HG03558 (cell line): ENCODE measurements around the gene USP5.
"Not testable (repeated sequence)": the region's sequence is repeated elsewhere in the genome, so short reads cannot be mapped to it uniquely, and the experiment has no call there.

ENCODE experiments used
- ATAC-seq: cut with Tn5 transposase; IDR thresholded peaks from one replicate; pipeline ENCODE4 v1.9.1; 2021; ENCODE audit warnings: moderate number of reproducible peaks; ENCODE audit not compliant: unreplicated experiment; ENCODE audit errors: extremely low read depth

The USP5 gene

DNA sequence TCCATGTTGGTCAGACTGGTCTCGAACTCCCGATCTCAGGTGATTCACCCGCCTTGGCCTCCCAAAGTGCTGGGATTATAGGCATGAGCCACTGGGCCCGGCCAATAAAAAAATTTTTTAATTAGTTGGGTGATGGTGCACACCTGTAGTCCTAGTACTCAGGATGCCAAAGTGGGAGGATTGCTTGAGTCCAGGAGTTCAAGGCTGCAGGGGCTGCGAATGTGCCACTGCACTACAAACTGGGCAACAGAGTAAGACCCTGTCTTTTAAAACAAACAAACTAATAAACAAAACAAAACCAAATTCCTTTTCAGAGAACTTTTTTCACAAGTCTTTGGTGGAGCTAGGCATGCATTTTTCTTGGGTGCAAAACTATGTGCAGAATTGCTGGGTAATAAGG, 31.3 kb downstream of the USP5 start:
- ATAC-seq, result no peak

DNA sequence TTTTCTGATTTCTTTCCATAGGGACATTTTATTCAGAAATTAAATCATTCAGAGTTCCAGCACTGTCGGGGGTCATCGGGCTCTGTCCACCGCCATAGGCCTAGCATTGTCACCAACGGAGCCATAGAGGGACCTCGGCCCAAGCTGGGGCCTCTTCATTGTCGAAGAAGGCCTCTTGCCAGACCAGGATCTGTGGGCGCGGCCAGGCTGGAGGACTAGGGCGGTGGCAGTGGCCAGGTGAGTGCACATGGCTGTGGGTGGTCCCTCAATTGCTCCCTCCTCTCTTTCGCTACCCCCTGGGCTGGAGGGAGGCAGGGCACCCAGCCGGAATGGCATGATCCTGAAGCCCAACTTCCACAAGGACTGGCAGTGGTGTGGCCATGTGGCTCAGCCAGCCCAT, 31.7 kb downstream of the USP5 start:
- ATAC-seq, result no peak

DNA sequence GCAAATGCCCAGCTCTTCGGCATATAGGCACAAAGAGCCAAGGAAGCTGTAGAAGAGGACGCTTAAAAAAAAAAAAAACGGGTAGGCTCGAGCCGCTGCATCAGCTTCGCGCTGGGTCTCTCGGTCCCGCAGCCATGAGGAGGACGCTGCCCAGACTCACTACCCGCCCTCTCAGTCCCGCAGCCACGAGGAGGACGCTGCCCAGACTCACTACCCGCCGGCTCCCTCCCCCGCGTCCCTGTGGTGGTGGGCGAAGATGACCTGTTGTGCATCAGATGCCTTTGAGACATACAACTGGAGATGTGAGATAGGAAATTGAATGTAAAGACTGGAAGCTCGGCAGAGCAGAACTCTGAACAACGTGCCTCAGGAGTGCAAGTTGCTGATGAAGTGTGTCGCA, 32.6 kb downstream of the USP5 start:
- no peak for ATAC-seq

DNA sequence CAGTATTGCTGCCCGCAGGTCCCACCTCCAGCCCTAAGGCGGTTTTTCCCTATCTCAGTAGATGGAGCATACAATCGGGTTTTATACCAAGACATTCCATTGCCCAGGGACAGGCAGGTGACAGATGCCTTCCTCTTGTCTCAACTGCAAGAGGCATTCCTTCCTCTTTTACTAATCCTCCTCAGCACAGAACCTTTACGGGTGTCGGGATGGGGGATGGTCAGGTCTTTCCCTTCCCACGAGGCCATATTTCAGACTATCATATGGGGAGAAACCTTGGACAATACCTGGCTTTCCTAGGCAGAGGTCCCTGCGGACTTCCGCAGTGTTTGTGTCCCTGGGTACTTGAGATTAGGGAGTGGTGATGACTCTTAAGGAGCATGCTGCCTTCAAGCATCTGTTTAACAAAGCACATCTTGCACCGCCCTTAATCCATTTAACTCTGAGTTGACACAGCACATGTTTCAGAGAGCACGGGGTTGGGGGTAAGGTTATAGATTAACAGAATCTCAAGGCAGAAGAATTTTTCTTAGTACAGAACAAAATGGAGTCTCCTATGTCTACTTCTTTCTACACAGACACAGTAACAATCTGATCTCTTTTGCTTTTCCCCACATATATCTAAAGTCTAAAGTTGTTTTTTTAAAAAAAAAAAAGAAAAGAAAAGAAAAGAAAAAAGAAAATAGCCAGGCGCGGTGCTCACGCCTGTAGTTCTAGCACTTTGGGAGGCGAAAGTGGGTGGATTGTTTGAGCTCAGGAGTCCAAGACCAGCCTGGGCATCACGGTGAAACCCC, 34.5 kb downstream of the USP5 start:
- ATAC-seq, result not testable (repeated sequence)

DNA sequence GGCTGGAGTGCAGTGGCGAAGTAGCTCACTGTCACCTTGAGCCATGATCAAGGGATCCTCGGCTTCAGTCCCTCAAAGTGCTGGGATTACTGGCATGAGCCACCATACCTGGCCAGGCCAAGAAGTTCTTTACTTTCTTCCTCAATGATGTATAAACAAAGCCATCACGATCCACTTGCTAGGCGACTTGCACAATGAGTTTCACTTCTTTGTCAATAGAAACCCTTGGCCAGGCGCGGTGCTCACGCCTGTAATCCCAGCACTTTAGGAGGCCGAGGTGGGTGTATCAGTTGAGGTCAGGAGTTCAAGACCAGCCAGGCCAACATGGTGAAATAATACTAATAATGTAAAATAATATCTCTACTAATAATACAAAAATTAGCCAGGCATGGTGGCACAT, 35.5 kb downstream of the USP5 start:
- ATAC-seq, result no peak

DNA sequence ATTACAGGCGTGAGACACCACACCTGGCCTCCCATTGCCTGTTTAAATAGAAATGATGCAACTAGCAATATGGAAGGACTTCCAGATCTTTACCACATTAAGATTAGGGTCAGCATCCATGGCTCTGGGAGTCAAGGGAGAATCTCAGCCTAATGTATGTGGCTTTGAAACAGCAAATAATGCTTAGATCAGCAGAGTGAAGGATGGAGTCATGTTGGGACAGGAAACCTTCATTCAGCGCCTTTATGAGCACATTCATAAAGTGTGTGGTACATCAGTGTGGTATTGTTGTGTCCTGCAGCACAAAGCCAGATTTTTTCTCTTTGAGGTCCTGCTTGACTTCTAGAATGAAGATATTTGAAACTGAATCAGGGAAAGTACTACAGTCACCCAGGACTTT, 36.4 kb downstream of the USP5 start:
- no peak for ATAC-seq

DNA sequence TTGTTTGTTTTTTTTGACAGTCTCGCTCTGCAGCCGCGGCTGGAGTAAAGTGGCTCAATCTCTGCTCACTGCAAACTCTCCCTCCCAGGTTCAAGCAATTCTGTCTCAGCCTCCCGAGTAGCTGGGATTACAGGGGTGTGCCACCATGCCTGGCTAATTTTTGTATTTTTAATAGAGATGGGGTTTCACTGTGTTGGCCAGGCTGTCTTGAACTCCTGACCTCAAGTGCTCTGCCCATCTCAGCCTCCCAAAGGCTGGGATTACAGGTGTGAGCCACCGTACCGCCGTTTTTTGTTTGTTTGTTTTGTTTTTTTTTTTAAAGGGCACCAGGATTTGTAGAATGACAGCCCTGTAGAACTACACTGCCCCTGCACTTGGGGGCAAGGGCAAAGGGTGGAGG, 36.8 kb downstream of the USP5 start:
- not testable (repeated sequence) for ATAC-seq

DNA sequence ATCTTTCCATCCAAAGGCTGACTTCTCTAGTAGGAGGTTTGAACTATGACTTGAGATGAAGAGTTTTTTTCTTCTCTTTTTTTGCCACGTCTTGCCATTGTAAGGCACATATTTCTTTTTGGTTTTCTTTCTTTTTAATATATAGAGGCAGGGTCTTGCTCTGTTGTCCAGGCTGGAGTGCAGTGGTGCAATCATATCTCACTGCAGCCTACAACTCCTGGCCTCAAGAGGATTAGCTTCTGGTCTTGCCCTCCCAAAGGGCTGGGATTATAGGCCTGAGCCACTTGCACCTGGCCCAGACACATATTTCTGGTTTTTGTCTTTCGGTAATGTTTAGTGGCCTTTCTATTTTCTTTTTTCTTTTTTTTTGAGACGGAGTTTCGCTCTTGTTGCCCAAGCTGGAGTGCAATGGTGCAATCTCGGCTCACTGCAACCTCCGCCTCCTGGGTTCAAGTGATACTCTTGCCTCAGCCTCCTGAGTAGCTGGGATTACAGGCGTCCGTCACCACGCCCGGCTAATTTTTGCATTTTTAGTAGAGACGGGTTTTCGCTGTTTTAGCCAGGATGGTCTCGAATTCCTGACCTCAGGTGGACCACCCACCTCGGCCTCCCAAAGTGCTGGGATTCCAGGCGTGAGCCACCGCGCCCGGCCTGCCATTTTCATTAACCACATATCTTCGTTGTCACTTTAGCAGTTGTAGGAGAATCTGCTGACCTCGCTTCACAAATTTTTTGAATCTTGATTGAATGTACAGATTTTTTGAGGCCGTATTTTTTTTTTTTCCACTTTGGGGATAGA, 38.0 kb downstream of the USP5 start:
- ATAC-seq, result not testable (repeated sequence)

DNA sequence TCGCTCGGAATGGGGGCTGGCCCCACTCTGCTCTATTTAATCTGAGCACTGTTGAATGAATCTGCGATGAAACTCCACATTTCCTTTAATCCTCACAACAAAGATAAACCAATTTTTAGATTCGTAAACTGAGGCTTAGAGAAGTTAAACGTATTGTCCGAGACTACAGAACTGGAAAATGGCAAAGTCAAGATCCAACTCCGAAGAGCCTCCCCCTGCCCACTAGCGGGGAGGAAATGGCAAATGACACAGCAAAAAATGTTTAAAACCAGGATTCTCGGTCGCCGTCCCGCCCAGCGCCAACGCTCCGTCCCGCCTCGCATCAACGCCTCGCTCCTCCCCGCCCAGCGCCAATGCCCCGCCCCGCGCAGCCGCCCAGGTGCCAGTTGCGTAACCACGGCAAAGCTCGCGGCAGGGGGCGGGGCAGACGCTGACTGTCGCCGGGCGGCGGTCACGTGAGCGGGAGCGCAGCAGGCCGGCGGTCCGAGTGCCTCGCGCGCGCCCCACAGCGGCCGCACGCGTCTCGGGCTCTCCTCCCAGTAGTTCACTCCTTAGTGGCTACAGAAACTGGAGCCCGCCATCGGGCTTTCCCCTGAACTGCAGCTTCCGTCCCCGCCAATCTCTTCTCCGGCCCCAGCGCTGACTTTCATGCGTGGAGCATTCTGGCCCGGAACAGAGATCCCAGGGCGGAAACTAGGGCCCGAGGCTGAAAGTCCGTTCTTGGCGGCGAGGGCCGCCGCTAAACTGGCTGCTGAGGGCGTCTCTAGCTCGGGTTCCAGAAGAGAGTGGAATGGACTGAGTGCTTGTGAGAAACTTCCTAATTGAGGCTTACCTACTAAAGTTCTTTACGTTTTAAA, 39.1 kb downstream of the USP5 start:
- ATAC-seq, result peak; percentile 86

DNA sequence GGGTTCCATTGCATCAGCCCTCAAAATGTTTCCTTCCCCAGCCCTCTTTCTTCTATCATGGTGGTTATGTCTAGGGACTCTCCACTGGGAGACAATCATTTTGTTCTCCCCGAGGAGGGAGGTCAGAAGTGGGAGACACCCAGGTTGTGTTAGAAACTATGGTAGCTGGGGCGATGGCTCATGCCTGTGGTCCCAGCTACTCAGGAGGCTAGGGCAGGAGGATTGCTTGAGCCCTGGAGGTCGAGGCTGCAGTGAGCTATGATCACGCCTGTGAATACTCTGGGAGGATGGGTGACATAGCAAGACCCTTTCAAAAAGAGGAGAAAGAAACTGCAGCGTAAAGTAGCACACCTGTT, 39.7 kb downstream of the USP5 start:
- ATAC-seq, result no peak

DNA sequence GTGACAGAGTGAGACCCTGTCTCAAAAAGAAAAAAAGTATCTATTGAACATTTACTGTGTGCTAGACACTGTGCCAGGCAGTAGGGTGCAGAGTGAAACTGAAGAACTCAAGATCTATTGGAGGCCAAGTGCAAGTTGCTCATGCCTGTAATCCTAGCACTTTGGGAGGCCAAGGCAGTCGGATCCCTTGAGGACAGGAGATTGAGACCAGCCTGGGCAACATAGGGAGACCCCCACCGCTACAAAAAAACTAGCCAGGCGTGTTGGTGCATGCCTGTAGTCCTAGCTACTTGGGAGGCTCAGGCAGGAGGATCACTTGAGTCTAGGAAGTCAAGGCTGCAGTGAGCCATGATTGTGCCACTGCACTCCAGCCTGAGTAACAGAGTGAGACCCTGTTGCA, 40.7 kb downstream of the USP5 start:
- not testable (repeated sequence) for ATAC-seq

DNA sequence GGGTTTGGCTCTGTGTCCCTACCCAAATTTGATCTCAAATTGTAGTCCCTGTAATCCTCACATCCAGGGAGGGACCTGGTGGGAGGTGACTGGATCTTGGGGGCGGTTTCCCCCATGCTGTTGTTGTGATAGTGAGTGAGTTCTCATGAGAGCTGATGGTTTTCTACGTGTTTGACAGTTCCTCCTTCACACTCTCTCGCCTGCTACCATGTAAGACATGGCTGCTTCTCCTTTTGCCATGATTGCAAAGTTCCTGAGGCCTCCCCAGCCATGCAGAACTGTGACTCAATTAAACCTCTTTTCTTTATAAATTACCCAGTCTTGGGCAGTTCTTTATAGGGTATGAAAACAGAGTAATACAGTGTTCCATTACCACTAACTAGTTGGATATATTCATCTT, 42.4 kb downstream of the USP5 start:
- ATAC-seq, result no peak

DNA sequence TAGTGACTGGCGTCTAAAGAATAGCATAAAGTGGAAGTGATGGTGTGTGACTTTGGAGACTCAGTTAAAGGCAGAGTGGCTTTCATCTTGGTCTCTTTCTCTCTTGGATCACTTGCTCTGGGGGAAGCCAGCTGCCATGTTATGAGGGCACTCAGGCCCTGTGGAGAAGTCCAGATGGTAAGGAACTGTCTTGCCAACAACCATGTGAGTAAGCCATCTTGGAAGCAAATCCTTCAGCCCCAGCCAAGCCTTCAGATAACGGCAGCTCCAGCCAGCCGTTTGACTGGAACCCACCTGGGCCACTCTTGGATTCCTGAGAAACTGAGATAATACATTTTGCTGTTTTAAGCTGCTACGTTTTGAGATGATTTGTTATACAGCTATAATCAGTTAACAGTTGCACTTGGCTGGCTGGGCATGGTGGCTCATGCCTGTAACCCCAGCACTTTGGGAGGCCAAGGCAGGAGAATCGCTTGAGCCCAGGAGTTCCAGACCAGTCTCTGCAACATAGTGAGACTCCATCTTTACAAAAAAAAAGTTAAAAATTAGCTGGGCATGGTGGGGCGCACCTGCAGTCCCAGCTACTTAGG, 45.0 kb downstream of the USP5 start:
- no peak for ATAC-seq

DNA sequence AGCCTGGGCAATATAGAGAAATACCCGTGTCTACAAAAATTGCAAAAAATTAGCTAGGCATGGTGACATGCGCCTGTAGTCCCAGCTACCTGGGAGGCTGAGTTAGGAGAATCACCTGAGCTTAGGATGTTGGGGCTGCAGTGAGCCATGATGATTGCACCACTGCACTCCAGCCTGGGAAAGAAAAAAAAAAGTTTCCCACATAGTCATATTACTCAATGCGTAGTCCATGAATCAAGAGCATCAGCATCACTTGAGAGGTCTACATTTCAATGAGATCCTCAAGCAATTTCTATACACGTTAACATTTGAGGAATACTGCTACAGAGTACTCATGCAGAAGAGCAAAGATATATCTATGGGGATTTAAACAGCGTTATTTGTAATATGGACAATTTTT, 47.5 kb downstream of the USP5 start:
- ATAC-seq, result no peak

DNA sequence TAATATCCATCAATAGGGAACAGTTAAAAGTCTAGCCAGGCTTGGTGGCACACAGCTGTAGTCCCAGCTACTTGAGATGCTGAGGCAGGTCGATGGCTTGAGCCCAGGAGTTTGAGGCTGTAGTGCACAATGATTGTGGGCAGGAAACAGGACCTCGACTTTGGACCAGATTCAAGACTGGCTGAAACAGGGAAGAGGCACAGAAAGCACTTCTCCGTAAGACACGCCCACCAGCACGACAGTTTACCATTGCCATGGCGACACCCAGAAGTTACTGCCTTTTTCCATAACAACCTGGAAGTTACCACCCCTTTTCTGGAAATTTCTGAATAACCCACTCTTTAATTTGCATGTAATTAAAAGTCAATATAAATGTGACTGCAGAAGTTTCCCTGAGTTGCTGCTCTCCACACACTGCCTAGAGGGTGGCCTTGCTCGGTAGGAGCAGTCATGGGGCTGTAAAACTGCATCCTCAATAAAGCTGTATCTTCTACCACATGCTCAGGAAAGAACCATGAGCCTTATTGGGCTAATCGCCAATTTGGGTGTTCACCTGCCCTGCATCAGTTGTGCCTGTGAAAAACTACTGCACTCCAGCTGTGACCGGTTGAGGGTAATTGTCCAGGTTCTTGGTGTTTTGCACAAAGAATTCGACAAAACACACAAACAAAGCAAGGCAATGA, 48.0 kb downstream of the USP5 start:
- no peak for ATAC-seq

DNA sequence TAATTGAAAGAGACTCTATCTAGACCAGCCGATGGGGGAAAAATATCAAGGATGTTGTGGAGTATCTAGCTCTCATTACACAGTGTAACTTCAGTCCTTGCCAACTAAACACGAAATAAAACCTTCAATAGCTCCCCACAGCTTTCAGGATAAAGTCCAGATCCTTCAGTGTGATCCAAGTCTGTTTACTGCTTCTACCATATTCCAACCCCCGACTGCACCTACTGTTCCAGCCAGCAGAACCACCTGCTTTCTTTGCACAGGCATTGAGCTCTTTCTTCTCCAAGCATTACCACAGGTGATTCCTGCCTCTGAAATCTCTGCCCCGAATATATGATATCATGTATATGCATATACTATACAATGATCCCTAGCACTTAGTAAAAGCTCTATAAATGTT, 50.5 kb downstream of the USP5 start:
- ATAC-seq, result no peak

DNA sequence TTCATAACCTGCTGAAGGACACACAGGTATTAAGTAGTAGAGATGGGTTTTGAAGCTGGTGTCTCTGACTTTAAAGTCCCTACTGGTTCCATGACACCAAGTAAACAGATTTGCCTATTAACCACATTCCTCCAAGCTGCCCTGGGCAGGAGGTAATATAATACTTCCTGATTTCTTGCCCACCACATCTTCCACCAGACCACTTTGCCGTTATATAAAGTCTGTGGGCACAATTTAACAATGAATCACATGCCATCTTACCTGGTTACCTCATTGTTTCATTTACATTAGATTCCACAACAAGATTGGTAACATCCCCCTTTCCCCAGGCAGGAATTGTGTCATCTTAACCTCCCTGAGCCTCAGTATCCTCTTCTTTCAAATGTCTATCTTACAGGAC, 51.8 kb downstream of the USP5 start:
- no peak for ATAC-seq

DNA sequence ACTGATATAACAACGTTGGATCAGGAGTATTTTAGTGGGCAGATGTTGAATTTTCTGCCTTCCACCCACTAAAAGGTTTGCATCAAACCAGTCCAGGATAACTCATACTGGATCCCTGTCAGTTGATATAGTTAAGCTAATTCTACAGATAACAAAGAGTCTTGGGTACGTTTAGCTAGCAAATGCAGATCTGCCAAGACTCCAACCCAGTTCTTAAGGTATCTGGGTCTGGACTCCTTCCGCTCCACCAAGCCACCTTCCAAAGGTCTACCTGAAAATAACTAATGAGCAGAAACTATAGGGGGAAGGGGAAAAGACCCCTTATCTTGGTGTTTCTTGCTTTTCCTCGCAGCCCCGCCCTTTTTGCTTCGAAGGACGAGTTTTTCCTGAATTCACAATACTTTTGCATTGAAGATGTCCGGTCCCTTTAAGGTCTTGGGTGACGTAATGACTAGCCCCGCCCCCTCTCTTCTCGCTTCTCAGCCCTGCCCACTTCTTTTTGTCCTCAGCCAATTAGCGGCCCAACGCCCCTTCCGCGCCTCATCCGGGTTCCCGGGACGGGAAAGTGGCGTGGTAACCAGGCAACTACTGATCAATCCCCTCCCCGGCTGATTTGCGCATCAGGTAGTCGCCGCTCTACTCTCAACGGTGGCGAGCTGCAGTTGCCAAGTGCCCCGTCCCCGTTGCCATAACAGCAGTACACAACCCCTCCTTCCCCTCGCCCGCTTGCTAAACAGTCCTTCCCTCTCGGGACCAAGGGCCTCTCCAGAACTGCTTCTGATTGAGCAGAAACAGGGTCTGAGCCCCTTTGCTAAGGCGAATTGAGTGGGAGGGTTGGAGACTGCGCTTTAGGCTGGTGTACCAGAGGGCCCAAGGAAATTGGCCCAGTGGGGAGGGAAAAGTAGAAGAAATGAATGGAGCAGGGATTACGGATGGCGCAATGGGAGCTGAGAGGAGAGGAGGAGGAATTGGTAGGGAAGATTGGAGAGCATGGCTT, 52.6 kb downstream of the USP5 start, which contains the start of gene LRRC23:
Gene LRRC23, plus strand, starts transcription at position 543 of the 997 bp plus-strand sequence. CDS start 812 bp downstream, outside the sequence.
- no peak for ATAC-seq
